HG02623 (cell line): Measurements from ENCODE around the gene GRIA1.
A peak's percentile ranks its signal among the peaks of the same experiment; 100 is the strongest.

Experiments used
- ATAC-seq: cut with Tn5 transposase; IDR thresholded peaks from one replicate; pipeline ENCODE4 v1.9.1; 2021; ENCODE audit warnings: moderate library complexity; ENCODE audit not compliant: unreplicated experiment

GRIA1 gene

DNA sequence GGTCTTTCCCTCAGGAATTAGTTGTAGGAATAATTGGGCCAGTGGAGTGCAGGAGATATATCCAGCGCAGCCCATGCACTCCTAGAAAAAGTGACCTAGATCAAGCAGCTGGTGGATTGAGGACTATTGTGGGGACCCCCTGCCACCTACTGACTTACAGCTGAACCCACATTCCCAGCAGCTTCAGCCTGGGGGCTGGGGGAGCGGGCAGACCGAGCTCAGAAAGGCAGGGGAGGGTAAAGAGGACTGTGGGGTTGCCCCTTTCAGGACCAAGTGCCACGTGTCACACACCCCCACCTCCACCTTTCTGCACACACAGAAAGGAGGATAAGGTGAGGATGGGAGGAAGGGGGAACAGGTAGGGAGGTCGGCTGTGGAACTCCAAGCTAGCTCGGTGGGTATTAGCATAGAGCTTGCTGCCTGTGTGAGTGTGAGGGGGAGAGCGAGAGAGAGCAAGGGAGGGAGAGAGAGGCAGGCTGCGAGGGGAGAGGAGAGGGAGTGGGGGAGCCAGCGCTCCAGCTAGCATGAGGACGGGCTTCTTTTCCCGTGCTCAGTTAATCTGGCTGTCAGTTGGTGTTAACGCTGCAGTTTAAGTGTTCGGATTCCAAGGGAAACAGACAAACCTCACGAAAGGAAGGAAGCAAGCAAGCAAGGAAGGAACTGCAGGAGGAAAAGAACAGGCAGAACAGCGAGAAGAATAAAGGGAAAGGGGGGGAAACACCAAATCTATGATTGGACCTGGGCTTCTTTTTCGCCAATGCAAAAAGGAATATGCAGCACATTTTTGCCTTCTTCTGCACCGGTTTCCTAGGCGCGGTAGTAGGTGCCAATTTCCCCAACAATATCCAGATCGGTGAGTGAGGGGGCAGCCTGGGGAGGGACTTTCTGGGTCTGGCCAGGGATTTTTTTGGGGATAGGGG, at the start of gene GRIA1:
Gene GRIA1 (plus strand): TSS at position 553 of the 920 bp plus-strand sequence.
- ATAC-seq: no peak

DNA sequence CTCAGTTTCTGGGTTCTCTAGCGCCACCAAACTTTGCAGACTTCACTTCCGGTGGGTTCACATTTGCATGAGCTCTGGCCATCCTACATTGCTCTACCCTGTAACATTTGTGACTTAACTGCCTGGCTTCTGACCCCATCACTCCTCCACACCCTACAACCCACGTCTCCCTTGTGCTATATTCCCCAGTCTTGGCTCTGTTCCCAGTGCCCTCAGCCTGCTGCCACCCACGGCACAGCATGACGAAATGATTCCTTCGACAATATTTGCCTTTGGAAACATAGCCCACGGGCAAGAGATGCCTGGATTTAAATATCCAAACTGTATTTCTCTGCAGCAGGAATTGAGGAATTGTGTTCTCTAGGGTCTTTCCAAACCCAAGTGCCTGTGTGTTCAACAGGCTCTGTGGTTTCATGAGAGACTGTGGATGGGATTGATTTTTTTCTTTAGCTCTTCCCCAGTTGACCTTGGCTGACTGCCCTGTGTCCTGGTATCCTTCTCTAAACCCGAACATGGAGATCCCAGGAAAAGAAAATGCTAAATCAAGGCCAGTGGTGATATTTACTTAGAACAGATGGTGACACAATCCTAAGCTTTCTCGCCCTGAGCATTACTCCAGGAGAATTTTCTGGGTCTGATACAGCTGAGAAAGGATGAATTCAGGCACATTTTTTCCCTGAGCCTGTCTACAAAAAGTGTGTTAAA, 44.4 kb upstream of the GRIA1 start:
- ATAC-seq: no peak

DNA sequence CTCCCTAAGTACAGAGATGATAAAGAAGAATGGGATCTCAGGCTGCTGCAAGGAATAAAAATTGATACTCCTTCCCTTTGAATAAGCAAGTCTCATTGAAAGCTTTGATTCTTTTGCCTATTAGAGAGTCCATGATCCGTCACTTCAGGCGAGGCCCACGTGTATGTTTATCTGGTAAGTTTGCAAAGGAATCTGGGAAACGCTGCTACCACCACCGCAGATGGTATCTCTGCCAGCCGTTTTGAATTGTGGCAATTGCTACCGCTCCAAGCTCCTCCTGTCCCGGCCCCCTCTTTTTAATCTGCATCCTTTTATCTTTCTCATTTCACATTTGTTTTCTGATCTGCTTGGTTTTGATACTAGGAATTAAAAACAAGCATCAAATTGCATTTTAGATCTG, 42.9 kb upstream of the GRIA1 start:
- no peak for ATAC-seq

DNA sequence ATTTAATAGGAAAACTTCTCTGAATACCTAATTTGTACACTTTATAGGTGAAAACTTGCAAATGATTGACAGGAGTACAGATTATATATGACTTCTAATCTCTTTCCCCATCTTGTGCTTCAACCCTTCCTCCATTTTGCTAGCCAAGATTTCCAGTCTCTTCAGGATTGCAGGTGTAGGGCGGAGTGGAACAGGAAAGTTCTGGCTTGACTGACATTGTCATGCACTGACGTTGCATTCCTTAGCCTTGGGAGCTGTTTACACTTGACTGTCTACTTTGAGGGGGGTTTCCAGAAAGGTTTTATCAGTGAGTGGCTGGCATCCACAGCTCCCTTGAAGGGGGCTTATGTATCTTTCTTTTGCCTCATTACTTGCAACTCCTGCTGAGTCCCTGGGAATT, 34.1 kb upstream of the GRIA1 start:
- no peak for ATAC-seq

DNA sequence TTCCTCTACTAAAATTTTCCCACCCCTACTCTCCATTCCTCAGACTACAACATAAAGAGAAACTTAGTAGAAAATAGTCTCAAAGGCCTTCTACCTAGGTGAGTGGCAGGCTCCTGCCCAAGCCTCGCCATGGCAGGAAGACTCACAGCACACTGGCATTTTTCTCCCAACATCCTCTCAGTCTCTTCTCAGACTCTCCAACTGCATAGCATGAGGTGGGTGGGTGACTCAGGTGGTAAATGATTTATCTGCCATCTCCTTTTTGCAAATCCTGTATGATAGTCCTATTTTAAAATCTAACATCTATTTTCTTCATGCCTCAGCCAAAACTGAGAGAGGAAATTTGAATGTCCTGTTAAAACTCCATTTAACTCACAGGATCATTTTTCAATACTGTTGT, 33.5 kb upstream of the GRIA1 start:
- ATAC-seq: no peak

DNA sequence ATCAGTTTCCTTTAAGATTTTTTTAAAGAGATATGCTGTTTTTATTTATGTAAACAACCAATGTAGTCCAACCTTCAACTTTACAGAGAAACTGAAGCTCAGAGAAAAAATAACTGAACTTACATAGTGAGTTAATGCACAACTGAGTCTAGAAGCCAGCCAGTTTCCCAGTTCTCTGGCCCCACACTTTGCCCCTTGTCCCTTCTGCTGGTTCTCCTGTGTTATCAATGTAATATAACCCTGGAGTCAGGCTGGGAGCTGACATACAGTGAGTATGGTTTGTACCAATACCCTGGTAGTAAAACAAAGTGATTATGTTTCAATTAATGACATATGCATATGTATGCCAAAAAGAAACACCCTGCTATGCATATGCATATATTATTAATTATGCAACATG, 32.2 kb upstream of the GRIA1 start:
- no peak for ATAC-seq

DNA sequence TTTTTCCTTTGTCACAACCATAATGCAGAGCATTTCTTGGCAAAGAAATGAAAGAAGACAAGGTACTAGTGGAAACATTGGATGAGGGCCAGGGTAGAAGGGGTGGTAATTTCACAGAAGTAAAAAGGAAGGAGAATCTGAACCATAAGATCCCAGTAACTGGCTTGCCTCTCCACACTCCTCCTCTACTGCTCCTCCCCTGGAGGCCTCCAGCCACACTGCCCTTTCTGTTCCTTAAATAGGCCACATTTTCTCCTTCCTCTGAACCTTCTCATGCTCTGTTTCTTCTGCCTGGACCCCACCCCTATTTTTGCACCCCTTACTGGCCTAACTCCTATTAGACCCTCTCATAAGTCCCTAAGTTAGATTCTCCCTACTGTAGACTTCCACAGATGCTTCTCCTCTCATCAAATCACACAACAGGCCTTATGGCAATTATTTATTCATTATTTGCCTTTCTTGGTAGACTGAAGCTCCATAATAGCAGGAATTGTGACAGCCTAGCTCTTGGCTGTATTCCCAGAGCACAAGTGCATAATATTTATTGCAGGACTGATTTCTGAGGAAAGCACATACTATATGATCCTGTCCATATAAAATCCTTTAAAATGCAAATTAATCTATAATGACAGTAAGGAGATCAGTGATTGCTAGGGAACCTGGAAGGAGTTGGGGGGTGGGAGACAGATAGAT, 31.3 kb upstream of the GRIA1 start:
- no peak for ATAC-seq

DNA sequence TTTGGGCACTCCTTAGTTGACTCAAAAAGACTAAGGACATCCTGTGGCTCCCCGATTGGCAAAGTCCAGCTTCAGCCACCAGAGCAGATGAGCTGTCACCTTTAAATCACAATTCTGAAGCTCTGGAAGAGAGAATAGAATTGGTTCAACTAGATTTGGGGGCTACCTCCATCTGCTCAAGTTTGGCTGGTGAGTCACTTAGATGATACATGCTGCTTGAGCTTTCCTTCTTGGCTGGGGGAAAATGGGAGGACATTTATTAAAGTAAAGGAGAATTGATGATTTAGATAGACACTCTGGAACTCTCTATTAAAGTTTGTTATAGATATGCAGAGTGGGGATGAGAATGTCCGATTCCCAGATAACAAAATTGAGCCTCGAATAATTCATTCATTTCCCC, 30.0 kb upstream of the GRIA1 start:
- ATAC-seq: no peak

DNA sequence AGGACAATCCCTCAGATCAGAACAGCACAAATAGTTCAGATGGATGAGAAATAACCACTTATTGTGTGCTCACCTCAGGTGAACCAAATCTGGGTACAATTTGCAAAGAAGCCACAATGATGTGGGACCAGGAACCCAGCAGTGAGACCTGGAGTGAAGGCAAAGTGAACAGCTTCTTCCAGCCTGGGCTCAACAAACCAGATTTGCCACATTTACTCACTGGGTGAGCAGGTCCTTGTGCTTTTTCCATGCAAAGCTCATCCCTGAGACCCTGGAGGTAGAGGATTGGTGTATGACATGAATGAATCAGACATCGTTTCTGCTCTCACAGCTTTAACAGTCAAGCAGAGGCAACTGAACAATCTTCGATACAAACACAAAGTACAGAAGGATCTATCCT, 29.1 kb upstream of the GRIA1 start:
- ATAC-seq: no peak

DNA sequence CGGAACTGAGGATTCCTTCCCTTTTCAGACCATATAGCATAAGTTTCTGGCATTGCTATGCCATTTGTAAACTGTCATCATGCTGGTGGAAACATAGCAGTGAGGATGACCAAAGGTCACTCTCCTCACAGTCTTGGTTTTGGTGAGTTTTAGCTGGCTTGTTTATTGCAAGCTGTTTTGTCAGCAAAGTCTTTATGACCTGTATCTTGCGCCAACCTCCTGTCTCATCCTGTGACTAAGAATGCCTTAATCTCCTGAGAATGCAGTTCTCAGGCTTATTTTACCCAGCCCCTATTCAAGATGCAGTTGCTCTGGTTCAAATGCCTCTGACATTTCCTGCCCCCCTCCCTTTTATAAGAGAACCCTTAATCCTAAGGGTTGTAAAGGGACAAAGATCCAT, 26.7 kb upstream of the GRIA1 start:
- ATAC-seq: no peak

DNA sequence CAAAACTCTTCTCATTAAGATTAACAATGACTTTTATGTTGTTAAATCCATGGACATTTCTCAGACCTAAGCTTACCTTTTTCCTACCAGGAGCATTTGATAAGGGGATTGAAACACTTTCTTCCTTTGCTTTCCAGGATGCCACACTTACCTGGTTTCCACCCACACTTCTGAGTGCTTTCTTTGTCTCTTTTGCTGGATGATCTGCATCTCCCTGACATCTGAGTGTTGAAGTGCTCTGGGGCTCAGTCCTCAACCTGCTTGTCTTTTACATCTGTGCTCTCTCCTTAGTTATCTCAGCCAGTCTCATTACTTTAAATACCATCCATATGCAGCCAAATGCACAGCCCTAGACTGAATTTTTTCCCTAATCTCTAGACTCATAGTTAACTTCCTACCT, 22.9 kb upstream of the GRIA1 start:
- ATAC-seq: no peak

DNA sequence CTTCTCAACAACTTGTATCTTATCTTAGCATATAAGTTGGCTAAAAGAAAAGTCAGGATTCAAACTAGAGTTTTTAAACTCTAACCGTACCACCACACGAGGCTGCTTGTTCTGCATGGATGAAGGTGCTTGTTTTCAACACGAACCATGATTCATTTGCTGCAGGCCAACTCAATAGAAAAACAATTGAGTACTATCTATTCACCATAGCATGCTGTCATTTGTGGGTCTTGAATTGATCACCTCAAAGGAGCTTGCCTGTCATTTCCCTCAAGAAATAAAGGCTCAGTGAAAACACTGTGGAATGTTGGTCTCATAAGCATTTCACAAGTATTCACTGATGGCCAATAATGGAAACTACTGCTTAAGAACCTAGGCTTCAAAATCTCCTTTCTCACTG, 21.0 kb upstream of the GRIA1 start:
- no peak for ATAC-seq

DNA sequence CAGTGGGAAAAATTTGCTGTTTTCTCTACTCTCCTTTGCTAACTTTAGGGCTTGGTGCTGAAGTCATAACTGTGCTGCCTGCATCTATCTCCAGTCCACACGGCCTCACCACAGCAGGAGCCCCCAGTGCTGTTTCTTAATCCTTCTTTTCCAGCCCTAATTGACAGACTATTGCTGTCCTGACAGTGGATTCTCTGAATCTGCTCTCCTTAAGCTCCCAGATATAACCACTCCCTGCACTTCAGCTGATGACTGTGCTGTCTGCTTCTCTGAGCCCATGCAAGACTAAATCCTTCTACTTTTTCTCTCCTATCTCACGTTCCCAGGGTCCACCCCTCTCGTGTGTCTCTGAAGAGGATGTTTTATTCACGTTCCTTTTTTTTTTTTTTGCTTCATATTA, 19.7 kb upstream of the GRIA1 start:
- ATAC-seq: no peak

DNA sequence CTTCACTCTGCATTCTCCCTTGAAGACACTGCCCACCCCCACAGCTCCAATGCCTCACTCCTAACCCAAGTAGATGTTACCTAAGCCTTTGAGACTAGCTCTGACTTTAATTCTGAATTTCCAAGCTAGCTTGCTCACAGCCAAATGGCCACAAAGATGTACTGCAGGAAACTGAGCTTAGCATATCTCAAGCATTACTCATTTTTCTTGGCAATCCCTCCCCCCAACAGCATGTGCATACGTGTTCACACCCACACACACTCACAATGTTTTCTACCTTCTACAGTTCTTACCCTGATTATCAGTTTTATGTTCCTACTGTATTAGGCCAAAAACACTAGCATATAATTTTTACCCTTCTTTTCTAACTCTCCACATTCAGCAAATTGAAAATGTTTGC, 13.7 kb upstream of the GRIA1 start:
- no peak for ATAC-seq

DNA sequence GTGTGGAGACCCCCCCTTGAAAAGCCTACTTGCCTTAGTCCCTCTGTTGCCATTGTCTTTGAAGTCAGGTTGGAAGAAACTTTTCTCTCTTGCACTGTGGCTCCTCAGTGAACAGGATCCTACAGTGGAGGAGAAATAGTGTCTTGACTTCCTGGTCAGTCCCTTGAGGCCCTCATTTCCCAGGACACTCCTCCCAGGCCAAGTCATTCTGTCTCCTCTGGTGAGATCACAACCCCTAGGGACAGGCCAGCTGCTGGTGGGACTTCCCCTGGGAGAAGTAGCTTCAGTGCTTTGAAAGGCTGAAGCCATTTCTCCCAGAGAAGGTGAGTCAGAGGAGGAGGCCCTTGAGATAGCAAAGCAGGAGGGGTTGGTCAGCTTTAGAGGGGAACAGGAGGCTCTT, 10.1 kb upstream of the GRIA1 start:
- peak; percentile 89 for ATAC-seq

DNA sequence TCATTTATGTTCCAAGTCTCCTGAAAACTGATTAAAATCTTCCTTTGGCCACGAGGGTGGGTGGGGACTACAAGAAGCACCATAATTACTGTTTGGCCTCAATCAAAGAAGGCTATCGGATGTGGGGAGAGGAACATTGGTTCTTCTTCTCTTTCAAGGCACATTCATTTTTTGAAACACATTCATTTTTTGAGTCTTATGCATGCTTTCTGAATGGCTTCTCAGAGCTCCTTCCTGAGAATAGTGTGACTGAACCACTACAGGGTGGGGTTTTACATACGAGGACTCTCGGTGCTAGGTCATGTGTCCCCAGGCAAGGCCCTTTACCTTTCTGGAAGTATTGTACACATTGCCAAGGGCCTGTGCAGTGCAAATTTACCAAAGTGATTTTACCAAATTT, 7.0 kb upstream of the GRIA1 start:
- no peak for ATAC-seq

DNA sequence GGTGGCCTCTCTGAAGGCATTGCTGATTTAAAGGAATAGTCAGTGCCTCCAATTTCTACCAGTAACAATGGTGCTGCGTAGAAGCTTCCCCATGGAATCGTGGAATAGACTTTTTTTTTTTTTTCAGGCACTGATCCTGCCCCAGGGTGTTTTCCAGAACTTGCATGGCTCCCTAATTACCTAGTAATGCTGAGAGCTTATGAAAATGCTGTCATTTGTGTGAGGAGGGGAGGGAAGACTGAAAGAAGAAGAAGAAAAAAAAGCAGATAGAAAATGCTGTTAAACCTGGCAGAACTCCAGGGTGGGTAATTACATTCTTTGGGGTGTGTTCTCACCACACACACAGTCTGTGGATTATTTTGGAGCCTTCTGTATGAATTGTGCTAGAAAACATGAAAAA, 4.8 kb upstream of the GRIA1 start:
- ATAC-seq: no peak

DNA sequence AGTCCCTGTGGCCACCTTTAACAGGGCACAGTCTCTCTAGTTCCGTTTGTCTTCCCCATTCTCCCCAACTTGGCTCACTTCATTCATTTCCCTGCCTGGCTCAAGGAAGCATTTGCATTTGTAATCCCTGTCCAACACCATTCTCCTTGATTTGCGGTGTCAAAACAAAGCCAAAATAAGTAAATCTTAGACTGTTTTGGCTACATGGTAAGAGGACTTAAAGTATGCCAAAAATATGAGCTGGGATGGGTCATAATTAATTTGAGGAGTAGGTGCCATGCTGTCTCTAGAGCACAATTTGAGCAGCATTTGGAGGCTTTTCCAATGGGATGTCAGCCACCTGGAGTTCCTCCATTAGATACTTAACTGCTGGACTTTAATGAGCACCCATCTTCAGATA, 3.7 kb upstream of the GRIA1 start:
- ATAC-seq: no peak

DNA sequence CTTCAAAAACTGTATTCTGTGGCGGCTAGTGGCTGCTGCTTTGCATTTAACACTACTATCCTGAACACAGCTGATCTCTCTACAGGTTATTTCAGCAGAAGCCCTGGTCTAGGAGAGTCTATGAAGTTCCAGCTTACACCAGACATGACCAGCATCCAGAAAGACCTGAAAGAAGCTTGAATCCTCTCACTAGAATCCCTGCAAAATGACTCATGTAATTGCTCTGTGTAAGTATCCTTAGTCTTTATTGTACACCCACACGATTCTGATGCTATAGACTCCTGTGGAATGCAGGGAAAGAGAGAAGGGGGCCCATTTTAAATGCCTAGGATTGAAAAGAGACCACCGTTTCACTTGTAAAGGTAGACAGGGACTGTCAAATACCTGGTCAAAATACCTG, 859 bp upstream of the GRIA1 start:
- ATAC-seq: no peak

DNA sequence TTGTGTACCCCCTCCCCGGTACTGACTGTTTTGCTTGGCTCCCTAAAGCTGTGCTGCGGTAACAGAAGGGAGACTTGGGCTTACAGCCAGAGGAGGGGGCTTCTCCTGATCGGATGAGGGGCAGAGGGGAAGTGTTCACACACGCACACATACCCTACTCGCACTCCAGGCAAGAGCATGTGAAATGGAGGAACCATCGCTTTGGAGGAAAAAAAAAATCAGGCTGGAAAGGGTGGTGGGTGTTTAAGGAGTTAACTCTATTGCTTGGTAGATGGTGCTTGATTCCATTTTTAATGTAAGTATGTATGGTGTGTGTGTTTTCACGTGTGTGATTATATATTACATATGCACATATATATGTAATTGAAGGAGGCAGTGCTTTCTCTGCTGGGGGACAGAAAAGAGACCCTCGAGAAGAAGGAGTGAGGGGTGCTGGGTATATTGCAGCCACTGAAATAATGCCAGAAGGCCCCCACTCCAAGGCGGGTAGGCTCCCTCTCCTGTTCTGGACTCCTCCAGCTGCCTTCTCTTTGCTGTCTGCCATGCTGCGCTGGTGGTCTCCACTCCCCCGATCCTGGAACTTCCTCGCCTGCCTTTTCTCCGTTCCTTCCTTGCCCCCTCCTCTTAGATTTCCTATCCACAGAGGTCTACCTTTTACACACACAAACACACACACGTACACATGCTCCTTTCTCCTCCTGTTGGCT, 721 bp downstream of the GRIA1 start:
- no peak for ATAC-seq

DNA sequence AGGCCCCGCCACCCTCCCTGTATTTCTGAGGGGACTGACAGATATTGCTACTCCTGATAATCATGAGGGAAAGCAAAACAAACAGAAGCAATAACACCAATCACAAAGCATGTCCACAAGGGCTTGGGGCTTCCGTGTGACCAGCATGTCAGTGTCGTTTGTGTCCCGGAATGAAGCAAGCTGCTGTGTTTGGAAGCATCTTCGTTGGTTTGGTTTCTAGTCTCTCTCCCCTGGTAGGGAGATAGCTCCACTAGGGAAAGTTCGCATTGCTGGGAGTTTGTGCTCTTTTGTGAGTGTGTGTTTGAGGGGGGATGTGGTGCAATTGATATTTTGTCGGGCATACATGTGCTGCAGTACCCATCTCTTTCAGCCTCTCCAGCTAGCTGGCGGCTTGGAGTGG, 1.4 kb downstream of the GRIA1 start:
- no peak for ATAC-seq
